Measurements from ENCODE around the gene ATAD3A. TPM values are rescaled to one million over a fixed set of nuclear protein-coding genes. Genes with fewer than 3 reads are reported as not detected.
"Not testable (repeated sequence)": the region's sequence is repeated elsewhere in the genome, so short reads cannot be mapped to it uniquely, and the experiment has no call there.

The ATAD3A gene
- total RNA-seq, 1 donor from 2014 or later: 26.2 TPM

GRCh38 chr1:1522536-1522935 is 10.6 kb downstream of the ATAD3A start:
- DNase-seq (ENCODE audit: low spot score): not testable (repeated sequence)

GRCh38 chr1:1523226-1523625 is 11.3 kb downstream of the ATAD3A start:
- not testable (repeated sequence) for DNase-seq (ENCODE audit: low spot score)

DNA sequence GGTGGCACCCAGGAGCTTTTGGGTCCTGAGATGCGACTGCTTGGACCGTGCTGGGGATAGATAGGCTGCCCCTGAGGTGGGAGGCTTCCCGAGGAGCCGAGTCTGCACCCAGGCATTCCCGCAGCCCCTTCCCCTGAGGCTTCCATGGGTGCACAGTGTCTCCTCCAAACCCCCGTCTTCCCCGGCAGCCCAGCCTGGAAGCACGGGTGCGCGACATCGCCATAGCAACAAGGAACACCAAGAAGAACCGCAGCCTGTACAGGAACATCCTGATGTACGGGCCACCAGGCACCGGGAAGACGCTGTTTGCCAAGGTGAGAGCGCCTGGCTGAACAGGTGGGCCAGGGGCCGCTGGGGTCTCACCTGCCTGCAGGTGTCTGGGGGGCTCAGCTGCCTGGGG is 11.7 kb downstream of the ATAD3A start:
- not testable (repeated sequence) for DNase-seq (ENCODE audit: low spot score)

- not testable (repeated sequence) for DNase-seq (ENCODE audit: low spot score)
These were observed 12.9 kb downstream of the ATAD3A start for GRCh38 chr1:1524750-1525383.

DNA sequence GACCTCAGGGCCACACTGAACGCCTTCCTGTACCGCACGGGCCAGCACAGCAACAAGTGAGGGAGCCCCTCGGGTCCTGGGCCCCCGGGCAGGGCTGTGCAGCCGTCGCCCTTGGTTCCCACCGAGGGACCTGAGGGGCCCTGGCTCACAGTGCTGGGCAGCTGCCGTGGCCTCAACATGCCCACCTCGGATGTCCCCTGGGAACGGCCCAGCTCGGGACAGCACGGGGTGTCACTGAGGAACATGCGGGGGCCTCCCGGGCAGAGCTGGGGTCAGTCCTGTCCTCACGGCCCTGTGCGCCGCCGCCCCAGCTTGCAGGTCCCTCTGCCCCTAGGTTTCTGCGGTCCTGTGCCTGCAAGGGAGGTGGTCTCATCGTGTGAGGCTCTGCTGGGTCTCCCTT is 14.5 kb downstream of the ATAD3A start:
- DNase-seq (ENCODE audit: low spot score): not testable (repeated sequence)

- no peak for DNase-seq (ENCODE audit: low spot score)
These were observed 15.3 kb downstream of the ATAD3A start for GRCh38 chr1:1527092-1527816.

GRCh38 chr1:1528301-1529267 is 16.6 kb downstream of the ATAD3A start:
- DNase-seq (ENCODE audit: low spot score): no peak

GRCh38 chr1:1529321-1529720 is 17.4 kb downstream of the ATAD3A start:
- no peak for DNase-seq (ENCODE audit: low spot score)

GRCh38 chr1:1529936-1530335 is 18.0 kb downstream of the ATAD3A start:
- DNase-seq (ENCODE audit: low spot score): no peak

GRCh38 chr1:1531947-1532346 is 20.0 kb downstream of the ATAD3A start:
- DNase-seq (ENCODE audit: low spot score): no peak

- not testable (repeated sequence) for DNase-seq (ENCODE audit: low spot score)
These were observed 21.4 kb downstream of the ATAD3A start for GRCh38 chr1:1533176-1533893.

DNA sequence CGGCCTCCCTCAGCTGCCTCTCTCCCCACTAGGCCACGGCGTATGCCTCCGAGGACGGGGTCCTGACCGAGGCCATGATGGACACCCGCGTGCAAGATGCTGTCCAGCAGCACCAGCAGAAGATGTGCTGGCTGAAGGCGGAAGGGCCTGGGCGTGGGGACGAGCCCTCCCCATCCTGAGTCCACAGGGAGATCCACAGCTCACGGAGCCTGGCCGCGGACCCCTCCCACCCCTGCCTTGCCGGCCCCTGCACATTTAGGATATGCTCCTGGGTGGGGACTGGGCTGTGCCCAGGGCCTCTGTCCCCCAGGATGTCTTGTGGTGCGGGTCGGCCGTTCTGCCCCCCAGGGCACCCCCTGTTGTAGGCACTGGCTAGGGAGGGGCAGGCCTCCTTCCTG is 21.9 kb downstream of the ATAD3A start:
- DNase-seq (ENCODE audit: low spot score): not testable (repeated sequence)

DNA sequence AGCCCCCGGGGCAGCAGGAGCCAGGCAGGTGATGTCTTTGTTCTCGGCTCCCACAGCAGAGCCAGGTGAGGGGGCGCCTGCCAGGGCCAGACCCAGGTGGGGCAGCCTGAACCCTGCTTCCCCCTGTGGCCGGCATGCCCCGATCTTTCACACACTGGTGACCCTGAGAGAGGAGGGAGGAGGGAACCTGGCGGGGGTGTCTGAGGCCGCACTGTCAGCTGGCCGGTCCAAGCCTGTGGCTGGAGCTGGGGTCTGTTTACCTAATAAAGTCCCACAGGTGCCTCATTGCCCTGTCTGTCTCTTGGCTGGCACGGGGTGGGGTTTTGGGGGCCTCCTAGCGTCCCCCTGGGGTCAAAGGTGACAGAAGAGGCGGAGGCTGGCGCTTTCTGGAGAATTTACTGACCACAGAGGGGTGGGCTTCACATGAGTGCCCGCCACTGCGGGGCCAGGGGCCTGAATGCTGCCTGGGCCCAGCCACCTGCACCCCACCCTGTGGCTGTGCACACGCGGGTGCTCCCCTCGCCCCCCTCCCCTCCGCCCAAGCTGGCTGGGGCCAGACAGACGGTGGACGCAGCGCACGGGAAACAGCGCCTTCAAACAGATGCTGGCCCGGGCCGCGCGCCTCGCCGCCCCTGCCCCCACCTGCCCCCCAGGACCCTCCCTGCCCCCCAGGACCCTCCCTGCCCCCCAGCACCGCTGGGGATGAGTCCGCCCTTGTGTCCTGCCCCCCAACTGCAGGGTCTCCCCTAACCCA is 22.6 kb downstream of the ATAD3A start:
- no peak for DNase-seq (ENCODE audit: low spot score)

DNA sequence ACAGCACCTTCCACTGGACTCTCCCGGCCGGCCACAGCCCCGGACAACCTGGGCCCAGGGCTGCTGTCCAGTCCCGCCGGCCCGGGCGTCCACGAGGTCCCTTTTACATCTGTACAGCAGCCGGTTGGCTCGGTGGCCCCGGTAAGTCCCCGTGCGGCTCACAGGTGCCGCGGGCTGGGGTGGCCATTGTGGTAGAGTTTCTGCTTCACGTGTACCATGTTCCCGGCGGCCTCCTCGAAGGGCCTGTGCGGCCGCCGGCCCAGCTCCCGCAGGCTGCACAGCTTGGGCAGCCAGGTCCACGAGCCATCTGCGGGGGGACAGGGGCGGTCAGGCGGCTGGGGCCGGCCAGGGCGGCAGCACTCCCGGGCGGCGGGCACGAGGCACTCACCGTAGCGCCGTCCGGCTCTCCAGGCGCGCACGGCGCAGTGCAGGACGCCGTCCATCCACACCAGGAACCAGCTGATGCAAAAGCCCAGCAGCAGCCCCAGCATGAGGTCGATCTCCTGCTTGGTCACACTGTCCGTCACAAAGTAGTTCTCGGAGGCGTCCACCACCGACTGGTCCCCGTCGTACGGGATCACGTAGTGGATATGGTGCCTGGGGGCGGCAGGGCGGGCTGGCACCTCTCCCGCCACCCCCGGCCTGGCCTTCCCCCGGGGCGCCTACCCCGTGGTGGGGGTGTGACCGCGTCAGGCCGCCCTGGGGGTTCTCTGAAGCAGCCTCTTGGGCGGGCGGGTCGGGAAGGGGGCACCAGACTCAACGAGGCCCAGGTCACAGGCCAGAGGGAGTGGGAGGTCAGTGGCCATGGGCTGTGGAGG is 23.4 kb downstream of the ATAD3A start:
- DNase-seq (ENCODE audit: low spot score): no peak

DNA sequence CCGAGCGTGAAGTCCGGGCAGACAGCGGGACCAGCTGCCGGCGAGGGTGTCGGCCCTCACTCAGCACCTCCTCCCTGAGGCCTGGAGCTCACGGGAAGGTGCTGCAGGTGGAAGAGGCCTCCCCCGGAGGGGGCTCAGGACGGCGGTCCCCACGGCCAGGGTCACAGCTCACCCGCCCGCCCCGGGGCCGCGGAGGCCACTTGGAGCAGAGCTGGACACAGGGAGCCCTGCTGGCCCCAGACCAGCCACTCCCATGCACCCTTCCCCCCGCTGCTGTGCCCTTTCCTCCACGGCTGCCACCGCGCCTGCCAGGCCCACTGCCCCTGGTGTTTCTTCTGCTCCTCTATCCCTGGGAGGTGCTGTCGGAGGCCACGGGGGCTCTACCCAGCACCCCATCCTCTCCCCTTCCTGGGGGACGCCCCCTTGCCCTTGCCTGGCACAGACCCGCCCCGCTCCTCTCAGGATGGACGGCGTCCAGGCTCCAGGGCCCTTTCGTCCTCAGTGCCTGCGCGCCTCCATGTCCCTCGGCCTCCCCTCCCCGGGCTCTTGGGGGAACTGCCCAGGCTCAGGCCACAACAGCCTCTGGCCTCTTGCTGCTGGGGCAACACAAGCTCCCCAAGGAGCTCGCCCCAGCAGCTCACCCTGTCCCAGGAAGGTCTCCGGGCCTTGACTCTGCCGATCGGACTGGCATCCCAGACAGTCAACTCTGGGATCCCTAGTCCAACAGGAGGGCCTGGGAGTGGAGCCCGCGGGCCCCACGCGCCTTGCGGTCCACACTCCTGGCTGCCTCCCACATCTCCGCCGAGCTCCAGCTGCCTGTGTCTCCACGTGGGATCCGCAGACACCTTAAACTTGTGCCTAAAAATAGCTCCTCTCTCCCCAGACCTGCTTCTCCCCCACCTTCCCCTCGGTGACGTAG is 24.3 kb downstream of the ATAD3A start:
- no peak for DNase-seq (ENCODE audit: low spot score)

DNA sequence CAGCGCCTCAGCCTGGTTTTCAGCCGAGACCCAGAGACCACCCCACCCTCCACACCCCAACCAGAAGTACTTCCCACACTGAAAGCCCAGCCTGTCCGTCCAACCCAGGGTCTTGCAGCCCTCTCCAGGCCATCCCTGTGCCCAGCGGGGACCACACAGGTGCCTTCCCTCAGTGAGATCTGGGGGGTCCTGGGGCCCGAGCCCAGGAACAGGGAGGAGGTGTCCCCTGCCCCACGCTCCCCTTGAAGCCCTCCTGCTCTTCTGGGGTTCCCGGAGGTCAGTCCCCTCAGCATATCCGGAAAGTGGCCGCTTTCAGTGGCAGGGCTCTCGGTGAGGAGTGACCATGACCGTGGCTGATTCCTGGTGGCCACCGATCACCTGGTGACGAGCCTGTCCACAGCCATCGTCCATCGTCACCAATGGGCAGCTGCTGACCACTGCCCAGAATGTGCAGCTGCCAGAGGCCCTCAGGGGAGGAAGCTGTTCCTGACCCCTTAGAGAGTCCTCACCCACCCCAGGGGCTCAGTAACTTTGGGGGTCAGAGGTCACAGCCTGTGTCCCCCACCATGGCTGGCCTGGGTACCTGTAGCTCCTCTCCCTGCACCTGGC is 25.1 kb downstream of the ATAD3A start:
- DNase-seq (ENCODE audit: low spot score): no peak

GRCh38 chr1:1537626-1538250 is 25.8 kb downstream of the ATAD3A start:
- no peak for DNase-seq (ENCODE audit: low spot score)
